Panc1 (cell line): ENCODE data around the gene TUBA4A. TPM values are rescaled to one million over a fixed set of nuclear protein-coding genes. Genes with fewer than 3 reads are reported as not detected.
A peak's percentile ranks its signal among the peaks of the same experiment; 100 is the strongest.

Experiments
- ATAC-seq: fragments of 200-7000 bp; cut with Tn5 transposase; 2 replicates; pipeline ENCODE4 v1.9.1; 2020; ENCODE audit warnings: mild to moderate bottlenecking, moderate library complexity
- BruUV-seq: library from RNA; stranded (reverse); fragments of 400-500 nt; replicated peaks from 2 replicates; lab custom pipeline; 2021; lab: Mats Ljungman, UMichigan
- CTCF ChIA-PET: fragments of 300-600 bp; sonication (Branson Sonifier 250); formaldehyde crosslinking; loops from one replicate; lab custom pipeline; 2022; ENCODE audit warnings: antibody characterized with exemption; lab: Charles Lee
- POLR2A ChIA-PET: fragments of 300-600 bp; sonication (Branson Sonifier 250); formaldehyde crosslinking; loops from one replicate; lab custom pipeline; 2022; ENCODE audit warnings: antibody characterized with exemption; lab: Charles Lee
- DNase-seq: peaks from one replicate; pipeline ENCODE4 v3.0.0-alpha.2; 2010; ENCODE audit warnings: low read depth, low spot score
- H3K27ac ChIP-seq: 2 replicates; pipeline ENCODE4 v1.5.1; 2011; ENCODE audit warnings: mild to moderate bottlenecking, low read length, inconsistent platforms
- H3K27me3 ChIP-seq: fragments of 200-500 bp; sonication (Bioruptor generic); 2 replicates; pipeline ENCODE4 v1.6.0; 2014; ENCODE audit warnings: low read length, inconsistent platforms; ENCODE audit not compliant: control insufficient read depth, insufficient read depth
- H3K36me3 ChIP-seq: fragments of 200-500 bp; sonication (Bioruptor generic); 2 replicates; pipeline ENCODE4 v1.5.1; 2014; ENCODE audit warnings: inconsistent platforms, mild to moderate bottlenecking, low read length, moderate library complexity; ENCODE audit not compliant: control insufficient read depth, insufficient read depth
- H3K4me1 ChIP-seq: 2 replicates; pipeline ENCODE4 v1.5.1; 2011; ENCODE audit warnings: inconsistent platforms, mild to moderate bottlenecking, low read length, moderate library complexity; ENCODE audit not compliant: control insufficient read depth, insufficient read depth
- H3K4me3 ChIP-seq, 2 experiments: 2 replicates each; pipeline ENCODE4 v1.5.1; 2011 to 2012; ENCODE audit warnings: low read depth in 2 of 2, low read length in 2 of 2, mild to moderate bottlenecking in 2 of 2, inconsistent platforms in 1 of 2, moderate library complexity in 1 of 2
- H3K9me3 ChIP-seq: fragments of 200-500 bp; sonication (Bioruptor generic); 2 replicates; pipeline ENCODE4 v1.5.1; 2014; ENCODE audit warnings: low read depth, mild to moderate bottlenecking, inconsistent platforms, low read length, moderate library complexity; ENCODE audit not compliant: control insufficient read depth, insufficient read depth
- POLR2AphosphoS5 ChIP-seq: IDR thresholded peaks from 2 replicates; pipeline ENCODE4 v1.6.1; 2012; ENCODE audit warnings: mild to moderate bottlenecking, low read depth, low read length, moderate library complexity
- SIN3A ChIP-seq: IDR thresholded peaks from 2 replicates; pipeline ENCODE4 v1.6.1; 2012; ENCODE audit warnings: low read depth, mild to moderate bottlenecking, low read length, moderate library complexity, borderline replicate concordance; ENCODE audit not compliant: insufficient read depth
- TCF7L2 ChIP-seq: IDR thresholded peaks from 2 replicates; pipeline ENCODE4 v1.6.1; 2011; ENCODE audit warnings: mild to moderate bottlenecking, low read depth, low read length, inconsistent platforms
- in situ Hi-C: cut with HindIII; loops from 2 replicates; pipeline ENCODE4 v1.10.0; 2016; ENCODE audit warnings: low sequenced_read_pairs, low pct_unique_long_range_greater_than_20kb
- intact Hi-C: fragments of 100-400 bp; cut with micrococcal nuclease; formaldehyde crosslinking; loops from one replicate; pipeline ENCODE4 v1.10.0; 2022; ENCODE audit not compliant: unreplicated experiment
- total RNA-seq: library from RNA; stranded (reverse); gene quantifications from one replicate; pipeline ENCODE4 v1.2.1, GENCODE V29; 2021; ENCODE audit not compliant: unreplicated experiment
- TF ChIP-seq, protein P1 (sequence below), 2 experiments: IDR thresholded peaks; 2 replicates each; pipeline ENCODE4 v1.6.1; 2011 to 2012; ENCODE audit warnings: low read depth in 2 of 2, control low read depth in 1 of 2, low read length in 1 of 2, mild to moderate bottlenecking in 1 of 2, moderate library complexity in 1 of 2; ENCODE audit not compliant: insufficient read depth in 1 of 2
- TF ChIP-seq, protein P2 (sequence below): fragments of 450-650 bp; IDR thresholded peaks from 2 replicates; pipeline ENCODE4 v1.5.1; 2017; ENCODE audit warnings: mild to moderate bottlenecking

The TUBA4A gene
- total RNA-seq, 1 experiment from 2014 or later = 12.9 TPM

DNA sequence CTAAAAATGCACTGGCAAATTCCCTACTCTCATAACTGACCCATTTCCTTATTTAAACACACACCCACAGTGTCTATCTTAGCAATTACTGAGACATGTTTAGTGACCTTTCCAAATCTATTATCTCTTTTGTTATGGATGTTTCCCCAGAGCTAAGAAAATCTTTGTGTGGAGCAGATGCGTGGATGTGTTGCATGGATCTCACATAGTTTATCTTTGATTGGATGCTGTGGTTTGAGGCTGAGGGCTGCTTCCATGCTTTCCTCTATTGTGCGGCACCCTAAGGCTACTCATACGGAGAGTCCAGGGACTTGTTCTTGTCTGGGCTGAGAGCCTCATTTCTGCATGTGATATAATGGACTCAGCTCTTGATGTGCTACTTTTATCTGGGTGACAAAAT lies 19.4 kb downstream of the TUBA4A start:
- DNase-seq (no peak), ATAC-seq (no peak)
- intact Hi-C loops (no loop called here), in situ Hi-C loops (no loop called here)
- no TSS peak for BruUV-seq
- Histone ChIP-seq H3K4me1 (no peaks in the 10 kb centered on the region), H3K9me3 (no peaks in the 10 kb centered on the region), H3K27me3 (no peaks in the 10 kb centered on the region), H3K27ac (no peak overlapping the region), H3K4me3 (no peak overlapping the region), H3K36me3 (peaks cover 10% of the 10 kb centered on the region; the same call in 1 of the 2 replicates)
- TF ChIP-seq, protein P1, sequence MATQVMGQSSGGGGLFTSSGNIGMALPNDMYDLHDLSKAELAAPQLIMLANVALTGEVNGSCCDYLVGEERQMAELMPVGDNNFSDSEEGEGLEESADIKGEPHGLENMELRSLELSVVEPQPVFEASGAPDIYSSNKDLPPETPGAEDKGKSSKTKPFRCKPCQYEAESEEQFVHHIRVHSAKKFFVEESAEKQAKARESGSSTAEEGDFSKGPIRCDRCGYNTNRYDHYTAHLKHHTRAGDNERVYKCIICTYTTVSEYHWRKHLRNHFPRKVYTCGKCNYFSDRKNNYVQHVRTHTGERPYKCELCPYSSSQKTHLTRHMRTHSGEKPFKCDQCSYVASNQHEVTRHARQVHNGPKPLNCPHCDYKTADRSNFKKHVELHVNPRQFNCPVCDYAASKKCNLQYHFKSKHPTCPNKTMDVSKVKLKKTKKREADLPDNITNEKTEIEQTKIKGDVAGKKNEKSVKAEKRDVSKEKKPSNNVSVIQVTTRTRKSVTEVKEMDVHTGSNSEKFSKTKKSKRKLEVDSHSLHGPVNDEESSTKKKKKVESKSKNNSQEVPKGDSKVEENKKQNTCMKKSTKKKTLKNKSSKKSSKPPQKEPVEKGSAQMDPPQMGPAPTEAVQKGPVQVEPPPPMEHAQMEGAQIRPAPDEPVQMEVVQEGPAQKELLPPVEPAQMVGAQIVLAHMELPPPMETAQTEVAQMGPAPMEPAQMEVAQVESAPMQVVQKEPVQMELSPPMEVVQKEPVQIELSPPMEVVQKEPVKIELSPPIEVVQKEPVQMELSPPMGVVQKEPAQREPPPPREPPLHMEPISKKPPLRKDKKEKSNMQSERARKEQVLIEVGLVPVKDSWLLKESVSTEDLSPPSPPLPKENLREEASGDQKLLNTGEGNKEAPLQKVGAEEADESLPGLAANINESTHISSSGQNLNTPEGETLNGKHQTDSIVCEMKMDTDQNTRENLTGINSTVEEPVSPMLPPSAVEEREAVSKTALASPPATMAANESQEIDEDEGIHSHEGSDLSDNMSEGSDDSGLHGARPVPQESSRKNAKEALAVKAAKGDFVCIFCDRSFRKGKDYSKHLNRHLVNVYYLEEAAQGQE (IDR thresholded peaks at IDR 0.05; ENCODE audit: insufficient read depth in 1 of 2, low read depth in 2 of 2, low read length in 1 of 2) = no peak
- TF ChIP-seq, protein P2, sequence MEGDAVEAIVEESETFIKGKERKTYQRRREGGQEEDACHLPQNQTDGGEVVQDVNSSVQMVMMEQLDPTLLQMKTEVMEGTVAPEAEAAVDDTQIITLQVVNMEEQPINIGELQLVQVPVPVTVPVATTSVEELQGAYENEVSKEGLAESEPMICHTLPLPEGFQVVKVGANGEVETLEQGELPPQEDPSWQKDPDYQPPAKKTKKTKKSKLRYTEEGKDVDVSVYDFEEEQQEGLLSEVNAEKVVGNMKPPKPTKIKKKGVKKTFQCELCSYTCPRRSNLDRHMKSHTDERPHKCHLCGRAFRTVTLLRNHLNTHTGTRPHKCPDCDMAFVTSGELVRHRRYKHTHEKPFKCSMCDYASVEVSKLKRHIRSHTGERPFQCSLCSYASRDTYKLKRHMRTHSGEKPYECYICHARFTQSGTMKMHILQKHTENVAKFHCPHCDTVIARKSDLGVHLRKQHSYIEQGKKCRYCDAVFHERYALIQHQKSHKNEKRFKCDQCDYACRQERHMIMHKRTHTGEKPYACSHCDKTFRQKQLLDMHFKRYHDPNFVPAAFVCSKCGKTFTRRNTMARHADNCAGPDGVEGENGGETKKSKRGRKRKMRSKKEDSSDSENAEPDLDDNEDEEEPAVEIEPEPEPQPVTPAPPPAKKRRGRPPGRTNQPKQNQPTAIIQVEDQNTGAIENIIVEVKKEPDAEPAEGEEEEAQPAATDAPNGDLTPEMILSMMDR = no peak
- TF ChIP-seq TCF7L2 (no peak), POLR2AphosphoS5 (no peak), SIN3A (no peak)
- POLR2A ChIA-PET = no interaction called here
- CTCF ChIA-PET = interaction anchor here (0.6 kb wide), 1 partner anchor 503 kb away, joined by 4 read pairs; no protein-coding TSS in a partner anchor

DNA sequence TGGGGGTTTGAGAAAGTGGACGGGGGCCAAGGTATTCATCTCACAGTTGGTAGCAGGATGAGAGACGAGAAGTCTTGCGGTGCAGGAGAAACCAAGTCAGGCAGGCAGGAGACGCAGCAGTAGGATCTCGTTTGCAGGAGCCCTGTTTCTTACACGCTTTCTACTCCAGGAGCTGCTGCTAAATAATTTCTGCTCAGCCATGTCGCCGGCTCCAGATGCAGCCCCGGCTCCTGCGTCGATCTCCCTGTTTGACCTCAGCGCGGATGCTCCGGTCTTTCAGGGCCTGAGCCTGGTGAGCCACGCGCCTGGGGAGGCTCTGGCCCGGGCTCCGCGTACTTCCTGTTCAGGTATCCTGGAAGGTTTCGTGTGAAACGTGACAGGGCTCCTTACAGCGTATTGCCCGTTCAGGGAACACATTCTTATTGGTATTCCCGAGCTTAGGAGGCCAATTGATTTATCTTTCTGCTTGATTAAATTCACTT lies 23.6 kb downstream of the TUBA4A start:
- CTCF ChIA-PET = interaction anchor here (0.6 kb wide), 1 partner anchor 194 kb away, joined by 3 read pairs; no protein-coding TSS in a partner anchor
- H3K36me3 ChIP-seq = peaks cover 8% of the 10 kb centered on the region; the same call in 1 of the 2 replicates
- peak overlapping the region; percentile 98 to 99 for H3K4me3 ChIP-seq
- POLR2A ChIA-PET = interaction anchor here (2.1 kb wide), 1 partner anchor 15 kb away, joined by 11 read pairs; the partner anchor contains the start of genes GLB1L and STK16
- intact Hi-C loops (no loop called here), in situ Hi-C loops (no loop called here)
- TF ChIP-seq SIN3A (no peak), TCF7L2 (no peak), POLR2AphosphoS5 (no peak)
- TF ChIP-seq, protein P1 (IDR thresholded peaks at IDR 0.05; ENCODE audit: insufficient read depth in 1 of 2, low read depth in 2 of 2, low read length in 1 of 2) = no peak
- TF ChIP-seq, protein P2 = no peak
- TSS peak; percentile 70 for BruUV-seq
- peak overlapping the region; percentile 90 for H3K27ac ChIP-seq
- no peaks in the 10 kb centered on the region for H3K27me3 ChIP-seq
- DNase-seq = no peak
- H3K9me3 ChIP-seq = no peaks in the 10 kb centered on the region
- peaks cover 8% of the 10 kb centered on the region for H3K4me1 ChIP-seq
- peak; percentile 15 for ATAC-seq
